Body of pancreas (tissue), 4 donors: ENCODE results near the gene ZNF219.

ENCODE experiments used
- POLR2A ChIP-seq, 3 donors: fragments of 450-650 bp; IDR thresholded peaks; one replicate each; pipeline ENCODE4 v1.6.1; 2016; ENCODE audit warnings: antibody characterized with exemption in 3 of 3, mild to moderate bottlenecking in 2 of 3
- TF ChIP-seq, protein P1 (sequence below), 7 experiments: fragments of 450-650 bp in 4 of 7; fragments of 200-600 bp in 3 of 7; sonication (generic) in 3 of 7; IDR thresholded peaks; one replicate each; pipeline ENCODE4 v1.5.1; 2016 to 2019; ENCODE audit warnings: antibody characterized with exemption in 7 of 7

DNA sequence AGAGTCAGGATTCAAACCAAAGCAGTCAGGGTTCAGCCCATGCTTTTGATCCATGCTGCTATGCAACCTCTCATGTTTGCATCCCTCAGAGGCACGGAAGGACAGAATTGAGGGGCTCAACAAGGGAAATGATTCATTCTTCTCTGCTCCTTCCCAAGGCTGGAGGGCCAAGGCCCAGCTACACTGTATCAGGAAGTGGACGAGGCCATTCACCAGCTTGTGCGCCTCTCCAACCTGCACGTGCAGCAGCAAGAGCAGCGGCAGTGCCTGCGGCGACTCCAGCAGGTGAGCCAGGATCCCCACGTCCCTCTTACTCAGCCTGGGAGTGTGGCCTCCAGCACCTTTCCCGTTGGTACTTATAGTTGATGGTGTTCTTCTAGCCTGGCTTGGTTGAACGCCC lies 19.7 kb downstream of the ZNF219 start:
- TF ChIP-seq, protein P1, sequence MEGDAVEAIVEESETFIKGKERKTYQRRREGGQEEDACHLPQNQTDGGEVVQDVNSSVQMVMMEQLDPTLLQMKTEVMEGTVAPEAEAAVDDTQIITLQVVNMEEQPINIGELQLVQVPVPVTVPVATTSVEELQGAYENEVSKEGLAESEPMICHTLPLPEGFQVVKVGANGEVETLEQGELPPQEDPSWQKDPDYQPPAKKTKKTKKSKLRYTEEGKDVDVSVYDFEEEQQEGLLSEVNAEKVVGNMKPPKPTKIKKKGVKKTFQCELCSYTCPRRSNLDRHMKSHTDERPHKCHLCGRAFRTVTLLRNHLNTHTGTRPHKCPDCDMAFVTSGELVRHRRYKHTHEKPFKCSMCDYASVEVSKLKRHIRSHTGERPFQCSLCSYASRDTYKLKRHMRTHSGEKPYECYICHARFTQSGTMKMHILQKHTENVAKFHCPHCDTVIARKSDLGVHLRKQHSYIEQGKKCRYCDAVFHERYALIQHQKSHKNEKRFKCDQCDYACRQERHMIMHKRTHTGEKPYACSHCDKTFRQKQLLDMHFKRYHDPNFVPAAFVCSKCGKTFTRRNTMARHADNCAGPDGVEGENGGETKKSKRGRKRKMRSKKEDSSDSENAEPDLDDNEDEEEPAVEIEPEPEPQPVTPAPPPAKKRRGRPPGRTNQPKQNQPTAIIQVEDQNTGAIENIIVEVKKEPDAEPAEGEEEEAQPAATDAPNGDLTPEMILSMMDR (IDR thresholded peaks at IDR 0.05) = no peak
- no peak for TF ChIP-seq POLR2A (IDR thresholded peaks at IDR 0.05)
